ENCODE results near the gene COL23A1. TPM values are rescaled to one million over a fixed set of nuclear protein-coding genes. Genes with fewer than 3 reads are reported as not detected.
A peak's percentile ranks its signal among the peaks of the same experiment; 100 is the strongest.
"Not testable (repeated sequence)": the region's sequence is repeated elsewhere in the genome, so short reads cannot be mapped to it uniquely, and the experiment has no call there.

COL23A1 gene
- total RNA-seq, 4 donors from 2014 or later = 0.93 to 4.6 (median 2.4) TPM

- TF ChIP-seq POLR2A (IDR thresholded peaks at IDR 0.05) (no peak), EP300 (IDR thresholded peaks at IDR 0.05) (no peak), CTCF (IDR thresholded peaks at IDR 0.05) (no peak), POLR2AphosphoS5 (IDR thresholded peaks at IDR 0.05) (no peak)
- 72 to 73% methylated on average over 5 to 12 of the region's 12 CpGs for WGBS, 2 donors (ENCODE audit: low coverage in 1 of 2)
- H3K27me3 ChIP-seq = no peaks in the 10 kb centered on the region
- H3K27ac ChIP-seq = no peak overlapping the region
- H3K4me1 ChIP-seq = peaks cover 0 to 6% (median 0%) of the 10 kb centered on the region in 3 donors
- no peak overlapping the region for H3K4me3 ChIP-seq
- no peaks in the 10 kb centered on the region for H3K9me3 ChIP-seq
- ATAC-seq = no peak
- no peaks in the 10 kb centered on the region for H3K36me3 ChIP-seq
These were observed 390.4 kb downstream of the COL23A1 start for GRCh38 chr5:178199581-178200434.

- Histone ChIP-seq H3K4me3 (no peak overlapping the region), H3K9me3 (no peaks in the 10 kb centered on the region), H3K4me1 (peaks cover 0 to 3% (median 0%) of the 10 kb centered on the region in 3 donors), H3K27ac (no peak overlapping the region), H3K36me3 (no peaks in the 10 kb centered on the region), H3K27me3 (peaks cover 7% of the 10 kb centered on the region)
- ATAC-seq = no peak
- no peak for TF ChIP-seq POLR2A (IDR thresholded peaks at IDR 0.05)
- no peak for TF ChIP-seq POLR2AphosphoS5 (IDR thresholded peaks at IDR 0.05)
- TF ChIP-seq EP300 (IDR thresholded peaks at IDR 0.05) = no peak
- TF ChIP-seq CTCF (IDR thresholded peaks at IDR 0.05) = no peak
- WGBS, 2 donors (ENCODE audit: low coverage in 1 of 2) = 72 to 88% methylated on average over 3 to 8 of the region's 11 CpGs
These were observed 391.5 kb downstream of the COL23A1 start for GRCh38 chr5:178198706-178199105.

- 70 to 82% methylated on average over 4 to 9 of the region's 11 CpGs for WGBS, 2 donors (ENCODE audit: low coverage in 1 of 2)
- H3K4me1 ChIP-seq, H3K27ac ChIP-seq, H3K4me3 ChIP-seq, H3K36me3 ChIP-seq, H3K9me3 ChIP-seq, ATAC-seq: not testable (repeated sequence)
- H3K27me3 ChIP-seq = peaks cover 12% of the 10 kb centered on the region
These were observed 392.0 kb downstream of the COL23A1 start for GRCh38 chr5:178198151-178198550.

- H3K4me1 ChIP-seq = no peaks in the 10 kb centered on the region
- TF ChIP-seq CTCF (IDR thresholded peaks at IDR 0.05) = peak in 1 of 4 experiments; percentile 26
- no peak for TF ChIP-seq EP300 (IDR thresholded peaks at IDR 0.05)
- H3K27ac ChIP-seq = no peak overlapping the region
- H3K27me3 ChIP-seq = peaks cover 19% of the 10 kb centered on the region
- no peaks in the 10 kb centered on the region for H3K9me3 ChIP-seq
- 86% methylated on average over 5 of the region's 8 CpGs; no CpG with 5 or more reads in 1 of the 2 donors for WGBS, 2 donors (ENCODE audit: low coverage in 1 of 2)
- H3K4me3 ChIP-seq = no peak overlapping the region
- no peak for ATAC-seq
- H3K36me3 ChIP-seq = no peaks in the 10 kb centered on the region
These were observed 393.2 kb downstream of the COL23A1 start for GRCh38 chr5:178196986-178197385.

- Histone ChIP-seq H3K27ac (no peak overlapping the region), H3K4me1 (no peaks in the 10 kb centered on the region), H3K9me3 (no peaks in the 10 kb centered on the region), H3K36me3 (no peaks in the 10 kb centered on the region), H3K27me3 (peaks cover 21% of the 10 kb centered on the region), H3K4me3 (no peak overlapping the region)
- TF ChIP-seq CTCF (IDR thresholded peaks at IDR 0.05) (no peak), POLR2A (IDR thresholded peaks at IDR 0.05) (no peak), POLR2AphosphoS5 (IDR thresholded peaks at IDR 0.05) (no peak)
- 67 to 74% methylated on average over 3 to 7 of the region's 7 CpGs for WGBS, 2 donors (ENCODE audit: low coverage in 1 of 2)
- no peak for ATAC-seq
These were observed 393.8 kb downstream of the COL23A1 start for GRCh38 chr5:178196281-178196812.

All from gastroesophageal sphincter (tissue), 4 donors.